Measurements from ENCODE around the gene RAPGEF5. TPM values are rescaled to one million over a fixed set of nuclear protein-coding genes. Genes with fewer than 3 reads are reported as not detected.

The RAPGEF5 gene
- total and polyA plus RNA-seq, 9 donors: 6.4 to 22.5 (median 10.4) TPM

DNA sequence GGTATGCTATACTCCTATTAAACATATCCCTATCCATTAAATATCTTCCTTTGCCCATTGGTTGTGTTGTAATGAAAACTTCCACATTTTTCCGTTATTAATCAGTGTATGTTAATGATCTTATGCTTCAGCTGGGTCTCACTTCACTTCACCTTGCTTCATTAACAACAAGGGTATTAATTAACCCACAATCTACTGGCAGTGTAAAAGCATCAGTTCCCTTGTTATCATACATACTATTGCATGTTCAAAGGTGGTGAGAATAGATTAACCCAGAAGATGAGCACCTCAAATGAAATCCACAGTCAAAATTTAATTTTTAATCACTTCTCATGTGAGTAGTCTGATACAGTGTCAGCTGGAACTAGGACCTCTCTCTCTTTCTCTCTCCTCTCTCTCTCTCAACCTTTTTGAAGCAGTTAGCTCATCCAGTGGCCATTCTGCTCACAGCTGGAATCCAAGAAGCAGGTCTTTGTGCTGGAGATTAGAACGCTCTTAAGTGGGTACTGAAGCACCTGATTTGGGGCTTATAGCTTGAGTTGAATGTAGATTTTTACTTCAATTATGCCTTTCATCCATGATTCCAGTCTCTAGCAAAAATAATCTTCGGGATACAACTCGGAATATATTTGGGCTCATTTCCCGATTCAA lies 172.3 kb downstream of the RAPGEF5 start:
- intact Hi-C loops (cut with DNase I): no loop called here
- Histone ChIP-seq H3K4me3 (no peak overlapping the region), H3K27ac (no peak overlapping the region), H3K4me1 (ENCODE audit: insufficient read depth) (no peaks in the 10 kb centered on the region), H3K9me3 (no peaks in the 10 kb centered on the region), H3K27me3 (no peaks in the 10 kb centered on the region), H3K36me3 (no peaks in the 10 kb centered on the region)
- TF ChIP-seq POLR2A (IDR thresholded peaks at IDR 0.05) (no peak), EP300 (IDR thresholded peaks at IDR 0.05) (no peak)
- TF ChIP-seq, protein P1, sequence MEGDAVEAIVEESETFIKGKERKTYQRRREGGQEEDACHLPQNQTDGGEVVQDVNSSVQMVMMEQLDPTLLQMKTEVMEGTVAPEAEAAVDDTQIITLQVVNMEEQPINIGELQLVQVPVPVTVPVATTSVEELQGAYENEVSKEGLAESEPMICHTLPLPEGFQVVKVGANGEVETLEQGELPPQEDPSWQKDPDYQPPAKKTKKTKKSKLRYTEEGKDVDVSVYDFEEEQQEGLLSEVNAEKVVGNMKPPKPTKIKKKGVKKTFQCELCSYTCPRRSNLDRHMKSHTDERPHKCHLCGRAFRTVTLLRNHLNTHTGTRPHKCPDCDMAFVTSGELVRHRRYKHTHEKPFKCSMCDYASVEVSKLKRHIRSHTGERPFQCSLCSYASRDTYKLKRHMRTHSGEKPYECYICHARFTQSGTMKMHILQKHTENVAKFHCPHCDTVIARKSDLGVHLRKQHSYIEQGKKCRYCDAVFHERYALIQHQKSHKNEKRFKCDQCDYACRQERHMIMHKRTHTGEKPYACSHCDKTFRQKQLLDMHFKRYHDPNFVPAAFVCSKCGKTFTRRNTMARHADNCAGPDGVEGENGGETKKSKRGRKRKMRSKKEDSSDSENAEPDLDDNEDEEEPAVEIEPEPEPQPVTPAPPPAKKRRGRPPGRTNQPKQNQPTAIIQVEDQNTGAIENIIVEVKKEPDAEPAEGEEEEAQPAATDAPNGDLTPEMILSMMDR (IDR thresholded peaks at IDR 0.05): no peak
- WGBS, 3 donors: 79 to 94% (median 93%) methylated on average over 5 of the region's 5 CpGs
- no peak for DNase-seq

DNA sequence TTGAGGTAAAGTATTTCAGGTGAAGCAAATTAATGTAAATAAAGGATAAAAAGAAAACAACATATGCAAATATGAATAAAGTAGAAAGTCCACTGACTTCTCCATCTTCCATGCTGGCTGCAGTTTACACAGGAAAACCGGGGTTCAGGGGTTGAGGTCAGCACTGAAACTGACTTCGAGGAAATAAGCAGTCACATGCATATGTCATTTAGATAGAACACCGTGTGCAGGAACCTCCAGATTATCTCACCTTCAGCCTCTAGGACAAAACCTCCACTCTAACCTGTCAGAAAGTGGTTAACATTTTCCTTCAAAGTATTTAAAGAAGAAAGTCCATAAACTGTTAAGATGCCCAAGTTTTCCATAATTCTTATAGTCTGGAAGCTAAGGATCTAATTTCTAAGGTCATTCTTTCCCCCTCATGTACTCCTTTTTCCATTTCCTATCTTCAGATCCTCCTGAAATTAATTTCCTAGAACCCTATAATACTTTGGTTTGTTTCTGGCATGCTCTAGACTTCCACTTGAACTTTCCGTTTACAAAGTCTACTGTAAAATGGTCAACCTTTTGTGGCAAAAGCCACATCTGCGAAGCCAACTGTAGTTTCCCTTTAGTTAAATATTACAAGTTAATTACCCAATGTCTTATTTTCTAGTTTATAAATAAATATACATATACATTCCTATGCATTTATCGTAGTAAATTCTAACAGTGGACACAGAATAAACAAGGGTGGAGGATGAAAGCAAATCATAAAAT lies 173.3 kb downstream of the RAPGEF5 start:
- Histone ChIP-seq H3K4me1 (ENCODE audit: insufficient read depth) (no peaks in the 10 kb centered on the region), H3K27ac (no peak overlapping the region), H3K4me3 (no peak overlapping the region), H3K27me3 (no peaks in the 10 kb centered on the region), H3K36me3 (no peaks in the 10 kb centered on the region), H3K9me3 (no peaks in the 10 kb centered on the region)
- 86 to 90% (median 87%) methylated on average over 6 of the region's 6 CpGs for WGBS, 3 donors
- intact Hi-C loops (cut with DNase I): no loop called here
- TF ChIP-seq, protein P1 (IDR thresholded peaks at IDR 0.05): no peak
- TF ChIP-seq POLR2A (IDR thresholded peaks at IDR 0.05) (no peak), EP300 (IDR thresholded peaks at IDR 0.05) (no peak)
- DNase-seq: no peak

DNA sequence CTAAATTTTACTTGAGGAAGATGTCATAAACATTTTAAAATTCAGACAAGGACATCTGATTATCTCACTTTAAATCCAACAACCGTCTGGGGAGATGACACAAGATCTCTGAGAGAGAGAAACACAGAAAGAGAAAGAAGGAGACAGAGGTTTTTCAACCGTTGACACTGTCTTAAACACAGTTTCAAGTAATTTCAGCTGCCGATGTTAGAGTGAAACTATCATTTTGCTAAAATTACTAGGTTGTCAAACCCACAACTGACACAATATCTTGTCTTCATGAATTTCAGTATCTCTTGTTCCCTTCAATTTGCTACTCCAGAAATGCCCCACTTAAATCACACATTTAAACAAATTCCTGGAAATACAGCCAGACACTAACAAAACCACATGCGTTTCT lies 174.8 kb downstream of the RAPGEF5 start:
- Histone ChIP-seq H3K36me3 (no peaks in the 10 kb centered on the region), H3K27ac (no peak overlapping the region), H3K4me3 (no peak overlapping the region), H3K27me3 (no peaks in the 10 kb centered on the region), H3K4me1 (ENCODE audit: insufficient read depth) (no peaks in the 10 kb centered on the region), H3K9me3 (no peaks in the 10 kb centered on the region)
- TF ChIP-seq, protein P1 (IDR thresholded peaks at IDR 0.05): no peak
- no peak for TF ChIP-seq POLR2A (IDR thresholded peaks at IDR 0.05)
- no peak for TF ChIP-seq EP300 (IDR thresholded peaks at IDR 0.05)
- WGBS, 3 donors: 76 to 84% (median 78%) methylated on average over 4 of the region's 4 CpGs
- no peak for DNase-seq
- intact Hi-C loops (cut with DNase I): no loop called here

DNA sequence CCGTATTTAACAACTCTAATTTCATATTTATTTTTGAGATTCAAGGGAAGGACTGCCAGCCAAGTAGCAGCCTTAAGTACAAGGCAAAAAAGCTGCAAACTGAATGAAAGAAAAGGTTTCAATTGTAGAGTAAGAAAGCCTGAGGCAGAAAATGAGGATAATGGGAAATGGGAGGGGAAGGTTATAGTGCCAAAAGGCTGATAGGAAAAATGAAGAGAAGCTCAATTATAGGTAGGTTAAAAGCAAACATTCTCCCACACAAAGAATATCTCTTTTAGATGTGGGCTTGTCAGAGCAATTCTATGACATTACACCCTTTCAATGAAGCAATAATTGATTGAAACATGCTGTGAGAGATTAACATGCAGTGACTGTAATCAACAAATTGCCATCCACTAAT lies 175.3 kb downstream of the RAPGEF5 start:
- no peak for DNase-seq
- H3K9me3 ChIP-seq: no peaks in the 10 kb centered on the region
- WGBS, 3 donors: 74 to 79% (median 77%) methylated on average over 1 of the region's 1 CpG
- no peaks in the 10 kb centered on the region for H3K4me1 ChIP-seq (ENCODE audit: insufficient read depth)
- no peaks in the 10 kb centered on the region for H3K36me3 ChIP-seq
- intact Hi-C loops (cut with DNase I): no loop called here
- H3K4me3 ChIP-seq: no peak overlapping the region
- H3K27me3 ChIP-seq: no peaks in the 10 kb centered on the region
- no peak overlapping the region for H3K27ac ChIP-seq
- TF ChIP-seq POLR2A (IDR thresholded peaks at IDR 0.05): no peak

DNA sequence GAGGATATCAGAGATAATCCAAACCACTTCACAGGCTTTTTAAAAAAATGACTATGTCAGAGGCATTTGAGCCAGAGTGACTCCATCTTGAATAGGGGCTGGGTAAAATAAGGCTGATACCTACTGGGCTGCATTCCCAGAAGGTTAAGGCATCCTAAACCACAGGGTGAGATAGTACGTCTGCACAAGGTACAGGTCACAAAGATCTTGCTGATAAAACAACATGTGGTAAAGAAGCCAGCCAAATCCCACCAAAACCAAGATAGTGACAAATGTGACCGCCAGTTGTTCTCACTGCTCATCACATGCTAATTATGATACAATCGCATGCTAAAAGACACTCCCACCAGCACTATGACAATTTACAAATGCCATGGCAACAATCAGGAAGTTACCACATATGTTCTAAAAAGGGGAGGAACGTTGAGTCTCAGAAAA lies 177.5 kb downstream of the RAPGEF5 start:
- Histone ChIP-seq H3K4me3 (no peak overlapping the region), H3K36me3 (no peaks in the 10 kb centered on the region), H3K9me3 (no peaks in the 10 kb centered on the region), H3K4me1 (ENCODE audit: insufficient read depth) (no peaks in the 10 kb centered on the region), H3K27ac (no peak overlapping the region), H3K27me3 (no peaks in the 10 kb centered on the region)
- no peak for TF ChIP-seq POLR2A (IDR thresholded peaks at IDR 0.05)
- TF ChIP-seq, protein P1 (IDR thresholded peaks at IDR 0.05): no peak
- TF ChIP-seq EP300 (IDR thresholded peaks at IDR 0.05): no peak
- intact Hi-C loops (cut with DNase I): no loop called here
- WGBS, 3 donors: 78 to 85% (median 83%) methylated on average over 4 of the region's 4 CpGs
- DNase-seq: no peak
